ENCODE measurements around the gene TMC8.

Gene TMC8

DNA sequence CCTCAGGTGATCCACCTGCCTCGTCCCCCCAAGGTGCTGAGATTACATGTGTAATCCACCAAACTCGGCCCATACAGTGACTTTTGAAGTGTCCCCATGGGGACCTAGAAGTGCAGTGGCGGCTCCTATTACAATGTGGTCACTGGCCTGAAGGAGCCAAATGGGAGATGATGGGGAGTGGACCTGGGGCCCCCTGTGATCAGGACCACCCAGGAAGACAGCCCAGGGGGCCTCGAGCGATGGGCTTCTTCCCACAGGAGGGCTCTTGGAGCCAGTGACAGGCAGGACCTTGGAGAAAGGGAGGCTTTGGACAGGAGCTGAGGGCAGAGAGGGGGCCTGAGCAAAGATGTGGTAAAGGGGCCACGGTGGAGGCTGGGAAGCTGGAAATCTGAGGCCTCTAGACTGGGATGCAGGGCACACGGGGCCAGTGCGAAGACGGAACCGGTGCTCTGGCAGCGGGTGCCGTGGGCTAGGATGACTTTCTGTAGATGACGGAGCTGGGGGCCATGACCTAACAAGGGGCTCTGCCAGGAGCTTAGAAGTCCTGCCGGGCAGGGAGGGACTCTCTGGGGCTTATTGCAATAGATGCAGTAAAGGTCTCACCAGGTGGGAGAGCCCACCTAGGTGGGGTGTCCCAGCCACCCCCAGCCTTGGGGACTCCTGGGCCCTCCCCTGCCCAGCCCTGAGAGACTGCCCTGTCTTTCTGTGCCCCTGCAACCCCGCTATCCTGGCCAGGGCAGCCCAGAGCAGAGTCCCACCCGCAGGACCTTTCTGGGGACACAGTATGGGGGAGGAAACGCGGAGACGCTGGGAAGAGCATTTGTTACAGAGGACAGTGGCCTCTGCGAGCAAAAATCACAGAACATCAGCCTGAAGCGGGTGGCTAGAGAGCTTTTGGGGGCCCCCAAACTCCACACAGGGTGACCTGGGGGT lies 12.9 kb downstream of the TMC8 start:
- TF ChIP-seq, protein P1, sequence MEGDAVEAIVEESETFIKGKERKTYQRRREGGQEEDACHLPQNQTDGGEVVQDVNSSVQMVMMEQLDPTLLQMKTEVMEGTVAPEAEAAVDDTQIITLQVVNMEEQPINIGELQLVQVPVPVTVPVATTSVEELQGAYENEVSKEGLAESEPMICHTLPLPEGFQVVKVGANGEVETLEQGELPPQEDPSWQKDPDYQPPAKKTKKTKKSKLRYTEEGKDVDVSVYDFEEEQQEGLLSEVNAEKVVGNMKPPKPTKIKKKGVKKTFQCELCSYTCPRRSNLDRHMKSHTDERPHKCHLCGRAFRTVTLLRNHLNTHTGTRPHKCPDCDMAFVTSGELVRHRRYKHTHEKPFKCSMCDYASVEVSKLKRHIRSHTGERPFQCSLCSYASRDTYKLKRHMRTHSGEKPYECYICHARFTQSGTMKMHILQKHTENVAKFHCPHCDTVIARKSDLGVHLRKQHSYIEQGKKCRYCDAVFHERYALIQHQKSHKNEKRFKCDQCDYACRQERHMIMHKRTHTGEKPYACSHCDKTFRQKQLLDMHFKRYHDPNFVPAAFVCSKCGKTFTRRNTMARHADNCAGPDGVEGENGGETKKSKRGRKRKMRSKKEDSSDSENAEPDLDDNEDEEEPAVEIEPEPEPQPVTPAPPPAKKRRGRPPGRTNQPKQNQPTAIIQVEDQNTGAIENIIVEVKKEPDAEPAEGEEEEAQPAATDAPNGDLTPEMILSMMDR (conservative IDR thresholded peaks at IDR 0.05; ENCODE audit: control insufficient read depth, insufficient read depth, low read depth, low read length) = no peak

DNA sequence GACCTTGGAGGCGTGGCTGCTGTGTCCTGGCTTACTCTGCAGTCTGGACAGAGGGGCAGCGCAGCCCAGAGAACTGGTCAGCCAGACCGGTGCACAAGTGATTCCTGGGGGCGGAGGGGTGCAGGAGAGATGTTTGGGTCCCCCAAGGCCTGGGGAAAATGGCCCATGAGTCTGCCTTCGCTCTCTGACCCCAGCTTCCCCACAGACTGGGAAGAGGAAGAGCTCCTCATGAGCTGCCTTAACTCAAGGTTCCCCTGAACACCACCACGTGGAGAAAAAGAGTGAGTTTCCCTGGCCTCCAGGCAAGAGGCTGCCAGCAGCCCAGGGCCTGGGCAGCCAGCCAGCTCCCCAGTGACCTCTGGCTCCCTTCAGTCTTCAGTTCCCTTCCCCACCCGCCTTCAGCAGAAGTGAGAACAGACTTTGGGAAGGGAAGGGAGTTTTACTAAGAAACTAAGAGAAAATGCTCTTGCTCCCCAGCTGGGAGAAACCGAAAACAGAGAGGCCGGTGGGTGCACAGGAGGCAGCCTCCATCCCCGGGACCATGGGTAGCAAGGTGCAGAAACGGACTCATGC lies 13.7 kb downstream of the TMC8 start:
- TF ChIP-seq, protein P1 (conservative IDR thresholded peaks at IDR 0.05; ENCODE audit: control insufficient read depth, insufficient read depth, low read depth, low read length) = no peak
- peak; percentile 86 for DNase-seq (ENCODE audit: low read depth)
- no peak overlapping the region for H3K4me3 ChIP-seq (ENCODE audit: control insufficient read depth, low read depth, low read length)

More for the DNA sequence above, 12.9 kb downstream of the TMC8 start:
- H3K4me3 ChIP-seq (ENCODE audit: control insufficient read depth, low read depth, low read length) = no peak overlapping the region
- DNase-seq (ENCODE audit: low read depth) = no peak

DNA sequence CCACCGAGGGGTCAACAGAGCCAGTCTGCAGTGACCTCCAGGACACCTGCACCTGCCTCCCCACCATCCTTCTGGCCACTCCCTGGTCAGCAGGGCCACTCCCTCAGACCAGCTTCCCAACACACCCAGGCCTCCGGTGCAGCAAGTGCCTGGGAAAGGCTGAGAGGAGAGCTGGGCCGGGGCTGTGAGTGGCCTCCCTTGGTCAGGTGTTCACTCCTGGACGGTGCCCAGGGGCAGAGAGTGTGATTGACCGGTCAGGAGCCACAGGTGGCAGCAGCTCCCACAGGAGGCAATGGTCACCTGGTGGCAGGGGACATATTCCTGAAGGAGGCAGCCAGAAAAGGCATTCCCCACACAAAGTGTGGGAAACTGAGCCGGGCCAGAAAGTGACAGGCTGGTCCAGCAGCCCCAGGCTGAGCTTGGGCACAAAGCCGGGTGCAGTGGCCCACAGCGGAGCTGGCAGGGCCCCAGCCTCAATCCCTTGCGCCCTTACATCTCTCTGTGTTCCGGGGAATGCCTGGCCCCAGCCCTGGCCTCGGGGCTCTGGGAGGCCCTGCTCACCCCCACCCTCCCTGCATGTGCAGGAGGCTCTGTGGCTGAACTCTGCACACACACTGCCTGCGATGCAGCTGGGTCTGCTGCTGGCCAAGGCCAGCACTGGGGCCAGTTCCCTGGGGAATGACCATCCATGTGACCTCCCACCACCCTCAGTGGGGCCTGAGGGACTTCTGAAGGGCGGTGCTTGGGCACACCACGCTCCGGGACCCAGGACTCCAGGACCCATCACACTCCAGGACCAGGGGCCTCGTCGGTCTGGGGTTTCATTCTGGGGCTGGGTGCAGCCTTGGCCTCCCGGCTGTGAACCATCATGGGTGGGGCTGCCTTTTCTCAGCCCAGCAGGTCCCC lies 14.4 kb downstream of the TMC8 start:
- no peak overlapping the region for H3K4me3 ChIP-seq (ENCODE audit: control insufficient read depth, low read depth, low read length)
- DNase-seq (ENCODE audit: low read depth) = peak; percentile 31
- TF ChIP-seq, protein P1 (conservative IDR thresholded peaks at IDR 0.05; ENCODE audit: control insufficient read depth, insufficient read depth, low read depth, low read length) = no peak

- TF ChIP-seq, protein P1 (conservative IDR thresholded peaks at IDR 0.05; ENCODE audit: control insufficient read depth, insufficient read depth, low read depth, low read length) = no peak
- no peak for DNase-seq (ENCODE audit: low read depth)
- H3K4me3 ChIP-seq (ENCODE audit: control insufficient read depth, low read depth, low read length) = no peak overlapping the region
Measured at GRCh38 chr17:78146471-78146869, 15.9 kb downstream of the TMC8 start.

DNA sequence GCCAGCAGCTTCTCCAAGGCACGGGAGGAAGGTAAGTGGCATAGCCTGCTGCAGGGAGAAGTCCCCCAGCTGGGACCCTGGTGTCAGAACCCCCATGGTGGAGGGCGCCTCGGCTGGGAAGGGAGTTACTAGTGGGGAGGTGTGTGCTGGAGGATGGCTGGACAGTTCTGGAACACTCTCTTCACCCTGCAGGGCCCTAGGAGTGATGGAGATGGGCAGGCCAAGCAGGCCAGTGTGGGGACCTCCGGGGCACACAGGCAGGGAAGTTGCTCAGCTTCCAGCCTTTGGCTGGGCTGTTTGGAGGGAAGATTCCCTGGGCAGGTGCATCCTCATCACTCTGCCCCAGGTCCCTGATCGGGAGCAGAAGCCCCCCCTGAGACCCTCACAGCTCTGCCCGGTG lies 16.3 kb downstream of the TMC8 start:
- no peak for DNase-seq (ENCODE audit: low read depth)
- H3K4me3 ChIP-seq (ENCODE audit: control insufficient read depth, low read depth, low read length) = no peak overlapping the region
- TF ChIP-seq, protein P1 (conservative IDR thresholded peaks at IDR 0.05; ENCODE audit: control insufficient read depth, insufficient read depth, low read depth, low read length) = no peak

DNA sequence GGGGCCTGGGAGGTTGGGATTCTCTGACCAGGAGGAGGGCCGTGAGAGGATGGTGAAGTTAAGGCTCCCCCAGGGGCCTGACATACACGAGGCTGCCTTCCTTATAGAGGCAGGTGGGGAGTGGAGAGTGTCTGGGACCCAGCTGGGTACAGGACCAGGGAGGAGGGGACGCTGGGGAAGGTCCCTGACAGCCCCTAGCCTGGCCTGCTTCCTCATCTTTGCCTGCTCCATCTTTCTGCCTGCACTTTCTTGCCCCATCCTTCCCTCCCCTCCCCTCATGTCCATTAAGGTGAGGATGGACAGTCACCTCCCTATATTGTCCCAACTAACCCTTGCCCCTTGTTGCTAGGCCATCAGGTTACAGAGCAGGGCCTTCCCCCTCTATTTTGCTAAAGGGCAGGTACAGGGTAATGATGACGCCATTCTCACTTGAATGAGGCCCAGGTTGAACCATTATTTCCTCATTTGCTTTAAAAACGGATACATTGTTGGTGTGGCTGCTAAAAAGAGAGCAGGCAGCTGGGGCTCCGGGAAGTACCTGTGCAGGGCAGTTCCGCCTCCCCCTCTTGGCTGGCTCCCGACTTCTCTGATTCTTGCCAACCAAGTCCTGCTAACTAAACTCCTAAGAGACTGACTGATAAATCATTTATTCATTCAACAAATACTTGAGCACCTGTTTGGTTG lies 16.9 kb downstream of the TMC8 start:
- TF ChIP-seq, protein P1 (conservative IDR thresholded peaks at IDR 0.05; ENCODE audit: control insufficient read depth, insufficient read depth, low read depth, low read length) = no peak
- H3K4me3 ChIP-seq (ENCODE audit: control insufficient read depth, low read depth, low read length) = no peak overlapping the region
- DNase-seq (ENCODE audit: low read depth) = no peak
